ENCODE measurements around the gene GUCA1A. TPM values are rescaled to one million over a fixed set of nuclear protein-coding genes. Genes with fewer than 3 reads are reported as not detected.
"Not testable (repeated sequence)": the region's sequence is repeated elsewhere in the genome, so short reads cannot be mapped to it uniquely, and the experiment has no call there.

The GUCA1A gene
- total RNA-seq, 2 experiments from 2014 or later = not detected

DNA sequence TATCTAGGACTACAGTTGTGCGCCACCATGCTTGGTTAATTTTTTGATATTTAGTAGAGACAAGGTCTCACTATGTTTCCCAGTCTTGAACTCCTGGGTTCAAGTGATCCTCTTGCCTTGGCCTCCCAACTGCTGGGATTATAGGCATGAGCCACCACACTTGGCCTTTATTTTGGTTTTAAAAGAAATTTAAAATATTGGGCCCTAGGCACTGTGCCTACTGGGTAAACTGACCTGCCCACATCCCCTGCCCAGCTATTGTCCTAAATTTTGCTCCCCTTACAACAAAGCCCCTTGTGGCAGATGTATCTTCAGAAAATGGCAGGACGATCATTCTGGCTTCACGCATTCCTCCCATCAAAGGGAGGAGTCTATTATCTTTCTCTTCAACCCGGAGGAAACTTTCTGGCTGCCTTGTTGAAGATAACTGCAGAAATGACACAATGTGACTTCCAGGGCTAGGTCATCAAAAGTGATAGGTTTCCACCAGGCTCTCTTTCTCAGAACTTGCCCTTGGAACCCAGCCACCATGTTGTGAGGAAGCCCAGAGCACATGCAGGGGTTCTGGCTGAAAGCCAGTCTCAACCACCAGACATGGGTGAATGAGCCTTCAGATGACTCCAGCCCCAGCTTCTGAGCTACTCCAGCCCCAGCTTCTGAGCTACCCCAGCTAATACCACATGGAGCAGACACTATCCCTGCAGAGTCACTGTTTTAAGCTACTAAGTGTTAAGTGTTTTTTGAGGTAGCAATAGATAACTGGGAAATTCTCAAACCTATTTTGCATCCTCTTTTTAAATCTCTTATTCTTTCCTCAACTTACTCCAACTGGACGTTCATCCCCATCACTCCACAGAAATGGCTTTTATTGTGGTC, 26.2 kb downstream of the GUCA1A start:
- H3K4me1 ChIP-seq (ENCODE audit: insufficient read depth, low read length, poor library complexity, severe bottlenecking) = no peaks in the 10 kb centered on the region
- no peak for DNase-seq (ENCODE audit: low spot score)
- H4K20me1 ChIP-seq (ENCODE audit: insufficient read depth, low read length) = no peaks in the 10 kb centered on the region
- peaks cover 6% of the 10 kb centered on the region; the same call in 1 of the 2 replicates for H3K36me3 ChIP-seq (ENCODE audit: insufficient read depth, low read length)
- H3K9me2 ChIP-seq (ENCODE audit: insufficient read depth, low read length) = no peaks in the 10 kb centered on the region
- H3K4me2 ChIP-seq (ENCODE audit: low read length) = no peak overlapping the region
- H3K27ac ChIP-seq (ENCODE audit: low read depth, low read length, poor library complexity, severe bottlenecking) = no peak overlapping the region
- intact Hi-C loops (cut with micrococcal nuclease; ENCODE audit: unreplicated experiment) = no loop called here
- TF ChIP-seq, protein P1, sequence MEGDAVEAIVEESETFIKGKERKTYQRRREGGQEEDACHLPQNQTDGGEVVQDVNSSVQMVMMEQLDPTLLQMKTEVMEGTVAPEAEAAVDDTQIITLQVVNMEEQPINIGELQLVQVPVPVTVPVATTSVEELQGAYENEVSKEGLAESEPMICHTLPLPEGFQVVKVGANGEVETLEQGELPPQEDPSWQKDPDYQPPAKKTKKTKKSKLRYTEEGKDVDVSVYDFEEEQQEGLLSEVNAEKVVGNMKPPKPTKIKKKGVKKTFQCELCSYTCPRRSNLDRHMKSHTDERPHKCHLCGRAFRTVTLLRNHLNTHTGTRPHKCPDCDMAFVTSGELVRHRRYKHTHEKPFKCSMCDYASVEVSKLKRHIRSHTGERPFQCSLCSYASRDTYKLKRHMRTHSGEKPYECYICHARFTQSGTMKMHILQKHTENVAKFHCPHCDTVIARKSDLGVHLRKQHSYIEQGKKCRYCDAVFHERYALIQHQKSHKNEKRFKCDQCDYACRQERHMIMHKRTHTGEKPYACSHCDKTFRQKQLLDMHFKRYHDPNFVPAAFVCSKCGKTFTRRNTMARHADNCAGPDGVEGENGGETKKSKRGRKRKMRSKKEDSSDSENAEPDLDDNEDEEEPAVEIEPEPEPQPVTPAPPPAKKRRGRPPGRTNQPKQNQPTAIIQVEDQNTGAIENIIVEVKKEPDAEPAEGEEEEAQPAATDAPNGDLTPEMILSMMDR (conservative IDR thresholded peaks at IDR 0.05; ENCODE audit: low read length) = no peak
- BruUV-seq (replicated peaks) = no TSS peak
- H3K4me3 ChIP-seq (ENCODE audit: low read depth, low read length, poor library complexity, severe bottlenecking) = no peak overlapping the region
- no peaks in the 10 kb centered on the region for H3K79me2 ChIP-seq (ENCODE audit: insufficient read depth, low read depth, low read length)
- H2AFZ ChIP-seq (ENCODE audit: low read length) = no peak overlapping the region
- ChIA-PET CTCF (ENCODE audit: unreplicated experiment) (no interaction called here), POLR2A (no interaction called here)
- H3K9me3 ChIP-seq (ENCODE audit: low read length) = no peaks in the 10 kb centered on the region

DNA sequence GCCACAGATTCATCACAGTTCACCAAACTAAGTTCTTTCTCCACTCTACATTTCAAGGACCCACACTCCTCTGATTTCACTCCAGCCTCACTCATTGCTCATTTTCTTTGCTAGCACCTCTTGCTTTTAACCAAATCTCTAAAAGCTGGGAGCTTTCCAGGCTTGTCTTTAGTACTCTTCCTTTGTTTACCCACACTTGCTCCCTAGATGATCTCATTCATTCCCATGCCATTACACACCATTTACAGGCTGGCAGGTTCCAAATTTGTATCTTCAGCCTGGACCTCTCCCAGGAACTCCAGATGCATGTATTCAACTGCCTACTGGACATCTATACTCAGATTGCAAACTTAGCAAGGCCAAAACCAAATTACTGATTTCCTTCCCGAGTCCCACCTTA, 26.9 kb downstream of the GUCA1A start:
- intact Hi-C loops (cut with micrococcal nuclease; ENCODE audit: unreplicated experiment) = no loop called here
- Histone ChIP-seq H4K20me1 (ENCODE audit: insufficient read depth, low read length) (no peaks in the 10 kb centered on the region), H3K27ac (ENCODE audit: low read depth, low read length, poor library complexity, severe bottlenecking) (no peak overlapping the region), H3K4me3 (ENCODE audit: low read depth, low read length, poor library complexity, severe bottlenecking) (no peak overlapping the region), H3K79me2 (ENCODE audit: insufficient read depth, low read depth, low read length) (no peaks in the 10 kb centered on the region), H3K36me3 (ENCODE audit: insufficient read depth, low read length) (peaks cover 13% of the 10 kb centered on the region), H3K9me3 (ENCODE audit: low read length) (no peaks in the 10 kb centered on the region), H2AFZ (ENCODE audit: low read length) (no peak overlapping the region), H3K4me1 (ENCODE audit: insufficient read depth, low read length, poor library complexity, severe bottlenecking) (no peaks in the 10 kb centered on the region), H3K4me2 (ENCODE audit: low read length) (no peak overlapping the region), H3K9me2 (ENCODE audit: insufficient read depth, low read length) (no peaks in the 10 kb centered on the region)
- BruUV-seq (replicated peaks) = no TSS peak
- ChIA-PET CTCF (ENCODE audit: unreplicated experiment) (no interaction called here), POLR2A (no interaction called here)
- DNase-seq (ENCODE audit: low spot score) = no peak
- TF ChIP-seq, protein P1 (conservative IDR thresholded peaks at IDR 0.05; ENCODE audit: low read length) = no peak
- no peak for TF ChIP-seq EZH2phosphoT487 (IDR thresholded peaks at IDR 0.05; ENCODE audit: borderline replicate concordance, low read depth, low read length)

DNA sequence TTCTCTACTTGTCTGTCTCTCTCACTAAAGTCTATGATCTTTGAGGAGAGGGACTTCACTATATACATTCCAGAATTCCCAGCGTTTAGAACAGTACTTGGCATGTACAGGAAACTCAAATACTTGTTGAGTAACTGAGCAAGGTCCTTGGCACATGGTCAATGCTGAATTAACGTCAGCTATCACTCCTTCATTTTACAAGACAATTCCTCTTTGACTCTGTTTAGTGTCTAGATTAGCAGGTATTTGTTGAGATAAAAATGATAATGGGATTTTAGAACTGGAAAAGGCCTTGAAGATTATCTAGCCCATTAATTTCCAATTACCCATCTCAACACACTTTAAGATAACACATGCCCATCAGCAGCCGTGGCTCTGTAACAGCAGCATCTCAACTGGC, 28.2 kb downstream of the GUCA1A start:
- intact Hi-C loops (cut with micrococcal nuclease; ENCODE audit: unreplicated experiment) = no loop called here
- BruUV-seq (replicated peaks) = no TSS peak
- H3K9me3 ChIP-seq (ENCODE audit: low read length) = no peaks in the 10 kb centered on the region
- no peaks in the 10 kb centered on the region for H3K4me1 ChIP-seq (ENCODE audit: insufficient read depth, low read length, poor library complexity, severe bottlenecking)
- H3K4me2 ChIP-seq (ENCODE audit: low read length) = no peak overlapping the region
- POLR2A ChIA-PET = no interaction called here
- no peaks in the 10 kb centered on the region for H4K20me1 ChIP-seq (ENCODE audit: insufficient read depth, low read length)
- no peak for DNase-seq (ENCODE audit: low spot score)
- H2AFZ ChIP-seq (ENCODE audit: low read length) = no peak overlapping the region
- H3K36me3 ChIP-seq (ENCODE audit: insufficient read depth, low read length) = peaks cover 27% of the 10 kb centered on the region
- no peaks in the 10 kb centered on the region for H3K9me2 ChIP-seq (ENCODE audit: insufficient read depth, low read length)
- H3K79me2 ChIP-seq (ENCODE audit: insufficient read depth, low read depth, low read length) = no peaks in the 10 kb centered on the region
- no peak overlapping the region for H3K4me3 ChIP-seq (ENCODE audit: low read depth, low read length, poor library complexity, severe bottlenecking)
- CTCF ChIA-PET (ENCODE audit: unreplicated experiment) = no interaction called here
- H3K27ac ChIP-seq (ENCODE audit: low read depth, low read length, poor library complexity, severe bottlenecking) = no peak overlapping the region
- TF ChIP-seq EZH2phosphoT487 (IDR thresholded peaks at IDR 0.05; ENCODE audit: borderline replicate concordance, low read depth, low read length) = no peak
- TF ChIP-seq, protein P1 (conservative IDR thresholded peaks at IDR 0.05; ENCODE audit: low read length) = no peak

DNA sequence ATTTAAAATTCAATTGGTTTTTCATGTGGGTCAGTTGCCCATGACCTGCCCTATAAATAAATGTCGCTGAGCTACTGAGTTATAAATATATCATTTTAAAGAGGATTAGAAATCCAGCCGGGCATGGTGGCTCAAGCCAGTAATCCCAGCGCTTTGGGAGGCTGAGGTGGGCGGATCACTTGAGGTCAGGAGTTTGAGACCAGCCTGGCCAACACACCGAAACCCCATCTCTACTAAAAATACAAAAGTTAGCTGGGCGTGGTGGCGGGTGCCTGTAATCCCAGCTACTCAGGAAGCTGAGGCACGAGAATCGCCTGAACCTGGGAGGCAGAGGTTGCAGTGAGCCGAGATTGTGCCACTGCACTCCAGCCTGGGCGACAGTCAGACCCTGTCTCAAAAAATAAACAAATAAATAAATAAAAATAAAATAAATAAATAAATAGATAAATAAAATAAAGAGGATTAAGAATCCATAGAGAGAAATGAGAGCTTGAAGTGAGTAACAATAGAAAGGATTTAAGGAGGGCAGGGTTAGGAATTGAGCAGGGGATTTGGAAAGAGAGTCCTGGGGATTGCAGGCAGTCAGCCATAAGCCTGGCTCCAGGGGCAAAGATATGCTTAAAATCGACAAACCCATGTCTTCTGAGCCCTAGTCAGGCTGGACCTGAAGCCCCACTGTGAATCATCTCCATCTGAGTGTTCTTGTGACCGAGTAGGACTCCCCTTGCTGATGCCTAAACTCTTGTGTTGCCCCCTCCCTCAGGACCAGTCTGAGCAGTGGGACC, 29.2 kb downstream of the GUCA1A start:
- H3K79me2 ChIP-seq (ENCODE audit: insufficient read depth, low read depth, low read length); H2AFZ ChIP-seq (ENCODE audit: low read length); BruUV-seq (replicated peaks); DNase-seq (ENCODE audit: low spot score); H3K4me2 ChIP-seq (ENCODE audit: low read length); H3K4me1 ChIP-seq (ENCODE audit: insufficient read depth, low read length, poor library complexity, severe bottlenecking); H3K4me3 ChIP-seq (ENCODE audit: low read depth, low read length, poor library complexity, severe bottlenecking); CTCF ChIA-PET (ENCODE audit: unreplicated experiment); H4K20me1 ChIP-seq (ENCODE audit: insufficient read depth, low read length); H3K9me2 ChIP-seq (ENCODE audit: insufficient read depth, low read length); intact Hi-C loops (cut with micrococcal nuclease; ENCODE audit: unreplicated experiment); H3K27ac ChIP-seq (ENCODE audit: low read depth, low read length, poor library complexity, severe bottlenecking); H3K9me3 ChIP-seq (ENCODE audit: low read length): not testable (repeated sequence)
- peaks cover 35% of the 10 kb centered on the region for H3K36me3 ChIP-seq (ENCODE audit: insufficient read depth, low read length)
- POLR2A ChIA-PET = interaction anchor here (0.5 to 1.5 kb wide), 4 partner anchors 30 to 405 kb away, joined by 3 to 5 read pairs (median 4); no protein-coding TSS in a partner anchor
